ENCODE results near the gene RNF208. TPM values are rescaled to one million over a fixed set of nuclear protein-coding genes. Genes with fewer than 3 reads are reported as not detected.

RNF208 gene, protein sequence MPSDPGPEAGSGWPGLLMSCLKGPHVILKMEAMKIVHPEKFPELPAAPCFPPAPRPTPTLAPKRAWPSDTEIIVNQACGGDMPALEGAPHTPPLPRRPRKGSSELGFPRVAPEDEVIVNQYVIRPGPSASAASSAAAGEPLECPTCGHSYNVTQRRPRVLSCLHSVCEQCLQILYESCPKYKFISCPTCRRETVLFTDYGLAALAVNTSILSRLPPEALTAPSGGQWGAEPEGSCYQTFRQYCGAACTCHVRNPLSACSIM
- 0.22 and 0.43 TPM in 2 replicates for total RNA-seq

DNA sequence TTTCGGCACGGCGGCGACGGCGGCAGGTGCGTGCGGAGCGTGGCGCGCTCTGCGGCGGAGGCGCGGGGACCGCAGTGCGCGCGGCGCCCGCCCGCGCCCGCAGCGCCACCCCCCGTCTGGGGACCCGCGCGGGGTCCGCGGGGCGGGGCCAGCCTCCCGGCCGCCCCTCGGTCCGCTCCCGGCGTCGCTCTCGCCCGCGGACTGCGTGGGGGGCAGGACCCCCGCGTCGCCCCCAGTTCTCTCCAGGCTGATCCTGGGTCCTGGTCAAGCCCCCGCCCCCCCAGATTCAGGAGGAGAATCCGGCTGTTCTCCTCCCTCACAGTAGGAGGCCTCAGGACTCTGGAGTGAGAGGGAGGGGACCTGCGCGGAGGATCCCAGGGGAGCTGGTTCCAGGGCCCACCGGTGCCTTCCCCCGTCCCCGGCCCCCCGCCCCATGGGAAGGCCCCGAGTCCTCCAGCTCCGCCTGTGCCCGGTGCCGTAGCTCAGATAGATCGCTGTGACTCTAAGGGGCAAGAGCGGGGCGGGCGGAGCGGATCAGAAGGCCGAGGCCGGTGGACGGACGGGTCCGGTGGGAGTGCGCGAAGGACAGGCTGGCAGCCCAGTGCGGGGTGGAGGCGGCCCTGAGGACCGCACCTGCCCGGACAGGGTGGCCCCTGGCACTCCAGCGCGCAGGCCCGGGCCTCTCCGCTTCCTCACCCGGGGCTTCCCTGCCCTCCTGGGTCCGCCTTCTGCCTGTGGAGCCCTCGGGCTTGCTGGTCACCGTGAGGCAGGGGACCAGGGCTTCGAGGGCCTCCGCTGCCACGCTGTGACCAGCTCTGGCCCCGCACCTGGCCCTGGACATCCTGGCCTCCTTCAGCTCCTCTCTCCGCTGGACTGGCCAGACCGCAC is at the start of gene RNF208:
TSS of gene RNF208 (minus strand) at position 51 of the 888 bp plus-strand sequence. CDS start 1,028 bp downstream, outside the sequence.

DNA sequence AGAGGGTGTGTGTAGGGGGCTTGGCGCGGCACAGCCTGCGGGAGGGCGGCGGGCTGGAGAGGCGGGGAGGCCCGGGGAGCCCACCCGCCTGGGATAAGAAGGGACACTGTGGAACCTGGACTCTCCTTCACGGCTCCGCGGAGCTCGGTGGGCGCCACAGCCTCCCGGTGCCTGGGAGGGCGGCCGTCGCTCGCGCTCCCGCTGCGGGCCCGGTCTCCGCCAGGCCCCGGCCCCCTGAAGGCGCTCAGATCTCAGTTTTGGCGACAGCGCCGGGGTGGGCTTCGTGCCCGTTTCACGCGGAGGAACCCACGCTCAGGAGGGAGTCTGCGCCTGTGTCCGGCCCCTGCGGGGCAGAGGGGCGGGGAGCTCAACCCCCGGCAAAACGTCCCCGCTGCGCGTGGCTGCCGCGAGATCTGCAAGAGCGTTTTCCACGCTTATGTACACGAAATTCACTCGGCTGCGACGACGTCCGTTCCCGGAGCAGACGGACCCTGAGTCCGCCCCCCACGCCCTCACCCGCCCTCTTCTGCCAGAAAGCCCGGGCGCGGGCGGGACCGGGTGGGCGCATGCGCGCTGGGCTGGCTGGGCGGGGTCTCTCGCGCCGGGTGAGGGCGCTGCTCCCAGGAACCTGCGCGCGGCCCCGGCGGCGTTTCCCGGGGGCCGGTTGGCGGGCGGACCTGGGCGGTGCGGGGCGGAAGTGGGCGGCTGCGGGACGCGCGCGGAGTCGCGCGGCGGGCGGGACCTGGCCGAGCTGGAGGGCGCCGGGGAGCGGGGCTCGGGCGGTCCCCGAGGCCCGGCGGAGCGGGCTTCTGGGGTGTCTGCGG is 32.8 kb upstream of the RNF208 start, which contains the start of gene NELFB:
TSS of gene NELFB (plus strand) at position 704 of the 824 bp plus-strand sequence.

DNA sequence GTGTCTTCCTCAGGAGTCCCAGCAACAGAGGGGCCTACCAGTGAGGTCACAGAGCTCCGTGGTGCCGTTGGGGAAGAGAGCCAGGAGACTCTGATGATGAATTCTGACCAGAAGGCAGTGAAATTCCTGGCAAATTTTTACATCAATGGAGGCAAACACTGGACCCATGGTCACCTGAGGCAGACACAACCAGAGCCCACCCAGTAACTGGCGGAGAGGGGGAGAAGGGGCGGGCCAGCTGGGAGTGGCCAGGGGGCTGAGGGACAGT is 29.1 kb upstream of the RNF208 start, which contains the start of gene STPG3:
TSS of gene STPG3 (plus strand) at position 93 of the 268 bp plus-strand sequence. CDS start at position 94, 1 bp downstream.

DNA sequence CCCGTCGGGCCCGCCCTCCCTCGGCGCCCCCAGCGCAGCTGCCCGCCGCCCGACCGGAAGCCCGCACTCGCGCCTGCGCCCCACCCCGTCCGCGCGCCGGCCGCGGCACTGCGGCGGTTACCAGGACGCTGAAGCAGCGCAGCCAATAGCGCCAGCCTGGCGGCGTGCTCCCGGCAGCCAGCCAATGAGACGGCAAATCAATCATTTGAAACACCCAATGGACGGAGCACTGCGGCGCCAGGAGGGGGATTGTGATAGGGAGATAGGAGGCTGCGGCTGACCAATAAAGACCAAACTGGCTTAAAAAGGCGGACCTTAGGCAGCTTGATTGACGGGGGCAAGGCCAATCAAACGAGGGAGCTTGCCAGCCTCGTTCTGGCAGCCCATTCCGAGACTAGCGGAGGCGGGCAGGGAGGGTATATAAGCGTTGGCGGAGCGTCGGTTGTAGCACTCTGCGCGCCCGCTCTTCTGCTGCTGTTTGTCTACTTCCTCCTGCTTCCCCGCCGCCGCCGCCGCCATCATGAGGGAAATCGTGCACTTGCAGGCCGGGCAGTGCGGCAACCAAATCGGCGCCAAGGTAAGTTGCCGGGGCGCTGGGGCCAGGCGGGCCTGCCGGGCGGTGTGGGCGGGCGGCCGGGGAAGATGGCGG is 18.9 kb upstream of the RNF208 start, which contains the start of gene TUBB4B:
TSS of gene TUBB4B (plus strand) at position 447 of the 649 bp plus-strand sequence. CDS start at position 521, 74 bp downstream.

GRCh38 chr9:137230705-137231371 is 8.8 kb upstream of the RNF208 start, which contains the start of gene SLC34A3:
SLC34A3 (plus strand) TSS chr9:137230901; CDS start chr9:137231703, 802 bp downstream.

GRCh38 chr9:137227054-137227852 is 5.2 kb upstream of the RNF208 start, which contains the start of gene RNF224:
RNF224 (plus strand) TSS chr9:137227502; CDS start chr9:137228336, 834 bp downstream.

DNA sequence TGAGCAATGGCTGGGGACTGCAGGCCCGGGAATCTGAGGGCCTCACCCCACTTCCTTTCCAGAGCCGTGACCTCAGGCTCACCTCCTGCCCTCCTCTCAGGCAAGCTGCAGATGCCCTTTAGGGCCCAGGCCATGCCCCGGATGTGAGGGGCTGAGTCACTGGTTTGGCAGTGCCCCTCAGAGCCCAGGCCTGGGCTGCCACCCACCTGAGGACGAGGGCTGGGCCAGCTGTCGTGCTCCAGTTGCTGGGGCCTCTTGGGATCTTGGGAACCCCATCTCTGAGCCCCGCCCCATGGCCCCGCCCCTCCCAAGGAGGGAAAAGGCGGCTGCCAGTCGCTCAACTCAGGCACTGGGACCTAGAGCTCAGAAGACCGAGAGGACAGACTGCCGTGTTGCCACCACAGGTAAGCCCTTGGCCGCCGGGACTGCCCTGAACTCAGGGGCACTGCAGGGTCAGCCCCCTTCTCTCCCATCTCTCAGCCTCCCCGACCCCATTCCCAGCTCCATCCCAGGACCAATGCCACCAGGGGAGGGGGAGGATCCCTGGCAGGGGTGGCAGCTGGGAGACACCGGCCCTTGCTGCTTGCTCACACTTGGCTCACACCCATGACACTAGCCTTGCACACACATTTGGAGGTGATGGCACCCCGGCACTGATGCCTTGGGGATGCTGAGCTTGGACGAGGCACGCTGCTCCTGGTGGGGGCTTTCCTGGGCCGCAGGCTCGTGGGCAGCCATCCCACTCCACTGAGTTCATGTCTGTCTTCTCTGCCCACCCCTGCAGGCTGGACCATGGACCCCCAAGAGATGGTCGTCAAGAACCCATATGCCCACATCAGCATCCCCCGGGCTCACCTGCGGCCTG is 3.0 kb upstream of the RNF208 start, which contains the start of gene CYSRT1:
TSS of gene CYSRT1 (plus strand) at position 345 of the 865 bp plus-strand sequence. CDS start at position 793, 448 bp downstream.

GRCh38 chr9:137205126-137206069 is 16.6 kb downstream of the RNF208 start, which contains the start of the genes NDOR1 and TMEM203:
NDOR1 (plus strand) TSS chr9:137205700; CDS start chr9:137205778, 78 bp downstream.
TMEM203 (minus strand) TSS chr9:137205648; CDS start chr9:137205414, 234 bp downstream.

DNA sequence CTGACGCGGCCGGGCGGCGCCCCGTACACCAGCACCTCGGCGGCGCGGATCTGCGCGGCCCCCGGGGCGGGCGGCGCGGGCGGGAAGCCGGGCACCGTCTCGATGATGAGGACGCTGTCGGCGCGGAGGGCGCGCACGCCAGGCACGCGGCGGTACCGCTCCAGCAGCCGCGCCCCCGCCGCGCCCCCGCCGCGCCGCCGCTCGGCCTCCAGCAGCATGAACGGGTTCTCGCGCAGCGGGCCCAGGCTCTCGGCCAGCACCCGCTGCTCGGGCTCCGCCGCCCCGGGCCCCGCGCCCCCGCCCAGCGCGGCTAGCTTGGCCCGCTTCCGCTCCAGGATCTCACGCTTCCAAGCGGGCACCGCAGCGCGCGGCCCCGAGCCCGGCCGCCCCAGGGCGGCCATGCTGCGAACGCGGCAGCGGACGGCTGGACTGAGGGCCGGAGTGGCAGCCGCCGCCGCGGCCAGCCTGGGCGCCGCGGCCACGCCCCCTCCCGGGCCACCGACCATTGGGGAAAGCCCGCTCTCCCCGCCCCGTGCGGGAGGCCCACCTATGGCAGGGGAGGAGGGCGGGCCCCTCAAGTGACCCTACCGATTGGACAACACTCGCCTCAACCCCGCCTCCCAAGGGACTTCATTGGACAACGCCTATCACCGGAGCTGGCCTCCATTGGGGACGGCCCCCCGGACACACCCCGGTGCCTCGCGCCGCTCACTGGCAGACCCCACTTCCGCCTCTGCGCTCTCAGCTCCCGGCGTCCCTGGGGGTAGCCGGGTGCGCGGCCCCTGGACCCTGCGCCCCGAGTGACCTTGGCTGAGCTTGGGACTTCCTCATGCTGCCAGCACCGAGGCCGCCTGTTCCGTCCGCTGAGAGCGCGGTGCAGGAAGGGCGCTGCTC is 21.5 kb downstream of the RNF208 start, which contains the start of gene TPRN:
TSS of gene TPRN (minus strand) at position 431 of the 894 bp plus-strand sequence. CDS start at position 401, 30 bp downstream.

GRCh38 chr9:137188490-137189296 is 33.3 kb downstream of the RNF208 start, which contains the start of the genes ANAPC2 and SSNA1:
ANAPC2 (minus strand) TSS chr9:137188560; CDS start chr9:137188532, 28 bp downstream.
SSNA1 (plus strand) TSS chr9:137188676; CDS start chr9:137188727, 51 bp downstream.

Other genes with a start within 250 kb of the RNF208 start
- 4.2 and 78.6 TPM in 2 replicates for gene PTGDS, start 244.7 kb downstream of the RNF208 start, total RNA-seq
- gene LCNL1, start 239.2 kb downstream of the RNF208 start, total RNA-seq = 0.14 and 9.8 TPM in 2 replicates
- 12.0 and 13.9 TPM in 2 replicates for gene PAXX, start 229.8 kb downstream of the RNF208 start, total RNA-seq
- 4.3 and 12.7 TPM in 2 replicates for gene CLIC3, start 225.7 kb downstream of the RNF208 start, total RNA-seq
- gene ABCA2, start 194.0 kb downstream of the RNF208 start, total RNA-seq = 18.8 and 18.9 TPM in 2 replicates
- gene FUT7, start 190.2 kb downstream of the RNF208 start, total RNA-seq = not detected in 2 replicates
- 16.0 and 21.0 TPM in 2 replicates for gene NPDC1, start 176.1 kb downstream of the RNF208 start, total RNA-seq
- gene ENTPD2, start 168.2 kb downstream of the RNF208 start, total RNA-seq = not detected in 2 replicates
- 0.22 and 15.9 TPM in 2 replicates for gene SAPCD2, start 151.7 kb downstream of the RNF208 start, total RNA-seq
- 28.2 and 29.1 TPM in 2 replicates for gene UAP1L1, start 144.7 kb downstream of the RNF208 start, total RNA-seq
- 68.1 and 103 TPM in 2 replicates for gene MAN1B1, start 135.3 kb downstream of the RNF208 start, total RNA-seq
- gene DPP7, start 107.5 kb downstream of the RNF208 start, total RNA-seq = 58.1 and 86.7 TPM in 2 replicates
- gene GRIN1, start 83.1 kb downstream of the RNF208 start, total RNA-seq = 0.29 TPM in 1 of 2 replicates, not detected in the other
- gene LRRC26, start 52.2 kb downstream of the RNF208 start, total RNA-seq = not detected in 2 replicates
- not detected in 2 replicates for gene TMEM210, start 50.2 kb downstream of the RNF208 start, total RNA-seq
- gene ANAPC2, start 33.7 kb downstream of the RNF208 start, total RNA-seq = 30.4 and 32.4 TPM in 2 replicates
- 75.5 and 82.3 TPM in 2 replicates for gene SSNA1, start 33.6 kb downstream of the RNF208 start, total RNA-seq
- gene TPRN, start 21.5 kb downstream of the RNF208 start, total RNA-seq = 9.9 and 14.9 TPM in 2 replicates
- gene TMEM203, start 16.6 kb downstream of the RNF208 start, total RNA-seq = 28.9 and 41.4 TPM in 2 replicates
- gene NDOR1, start 16.5 kb downstream of the RNF208 start, total RNA-seq = 10.1 and 15.3 TPM in 2 replicates
- gene CYSRT1, start 2.9 kb upstream of the RNF208 start, total RNA-seq = 0.14 and 0.66 TPM in 2 replicates
- not detected in 2 replicates for gene RNF224, start 5.3 kb upstream of the RNF208 start, total RNA-seq
- gene SLC34A3, start 8.7 kb upstream of the RNF208 start, total RNA-seq = not detected in 2 replicates
- gene TUBB4B, start 19.0 kb upstream of the RNF208 start, total RNA-seq = 93.4 and 509 TPM in 2 replicates
- gene STPG3, start 29.0 kb upstream of the RNF208 start, total RNA-seq = not detected in 2 replicates
- 44.2 and 74.0 TPM in 2 replicates for gene NELFB, start 33.1 kb upstream of the RNF208 start, total RNA-seq
- 48.1 and 108 TPM in 2 replicates for gene TOR4A, start 55.5 kb upstream of the RNF208 start, total RNA-seq
- 0.43 TPM in 1 of 2 replicates, not detected in the other for gene NRARP, start 80.0 kb upstream of the RNF208 start, total RNA-seq
- gene EXD3, start 200.9 kb upstream of the RNF208 start, total RNA-seq = 5.4 and 8.3 TPM in 2 replicates
- 0.14 and 0.66 TPM in 2 replicates for gene NOXA1, start 201.2 kb upstream of the RNF208 start, total RNA-seq
- not detected in 2 replicates for gene ENTPD8, start 219.1 kb upstream of the RNF208 start, total RNA-seq
- gene NSMF, start 237.1 kb upstream of the RNF208 start, total RNA-seq = 27.1 and 38.3 TPM in 2 replicates